ENCODE data around the gene SSR4. TPM values are rescaled to one million over a fixed set of nuclear protein-coding genes. Genes with fewer than 3 reads are reported as not detected.

The SSR4 gene
- total RNA-seq, 3 donors from 2014 or later (not counting 1 experiment from before 2014, with no cell fraction given): 160 to 280 (median 189) TPM

- Mint-ChIP-seq H3K27me3 (ENCODE audit: low read depth in 2 of 2) (no peaks in the 10 kb centered on the region), H3K4me1 (peaks cover 0 to 8% of the 10 kb centered on the region in 2 donors), H3K36me3 (no peaks in the 10 kb centered on the region), H3K27ac (no peak overlapping the region), H3K4me3 (no peak overlapping the region), H3K9me3 (no peaks in the 10 kb centered on the region)
- DNase-seq (no peak), ATAC-seq (no peak)
- H3K27me3 ChIP-seq (ENCODE audit: control insufficient read depth, insufficient read depth, low read length): no peaks in the 10 kb centered on the region
- H3K27ac ChIP-seq (ENCODE audit: low read length): no peak overlapping the region
- no peaks in the 10 kb centered on the region for H3K9me3 ChIP-seq (ENCODE audit: control insufficient read depth, insufficient read depth, low read length)
- peaks cover 6% of the 10 kb centered on the region for H3K4me1 ChIP-seq (ENCODE audit: control insufficient read depth, insufficient read depth, low read length)
- TF ChIP-seq CTCF (IDR thresholded peaks at IDR 0.05): no peak
- intact Hi-C loops (cut with micrococcal nuclease): no loop called here
- 89% methylated on average over 37 of the region's 37 CpGs for WGBS (ENCODE audit: insufficient coverage)
- no peak overlapping the region for H3K4me3 ChIP-seq (ENCODE audit: low read length)
- no peaks in the 10 kb centered on the region for H3K36me3 ChIP-seq (ENCODE audit: control insufficient read depth, insufficient read depth, low read length)
Observed at GRCh38 chrX:153771415-153772315, 22.8 kb upstream of the SSR4 start.

GRCh38 chrX:153772316-153773217 lies 21.9 kb upstream of the SSR4 start:
- H3K4me3 ChIP-seq (ENCODE audit: low read length): no peak overlapping the region
- H3K9me3 Mint-ChIP-seq: no peaks in the 10 kb centered on the region
- ATAC-seq (no peak), DNase-seq (no peak)
- H3K4me1 ChIP-seq (ENCODE audit: control insufficient read depth, insufficient read depth, low read length): peaks cover 6% of the 10 kb centered on the region
- no peaks in the 10 kb centered on the region for H3K9me3 ChIP-seq (ENCODE audit: control insufficient read depth, insufficient read depth, low read length)
- no peak overlapping the region for H3K27ac ChIP-seq (ENCODE audit: low read length)
- TF ChIP-seq CTCF (IDR thresholded peaks at IDR 0.05): no peak
- 77% methylated on average over 17 of the region's 21 CpGs for WGBS (ENCODE audit: insufficient coverage)
- H3K36me3 ChIP-seq (ENCODE audit: control insufficient read depth, insufficient read depth, low read length): no peaks in the 10 kb centered on the region
- no peaks in the 10 kb centered on the region for H3K27me3 Mint-ChIP-seq (ENCODE audit: low read depth in 2 of 2)
- intact Hi-C loops (cut with micrococcal nuclease): no loop called here
- H3K36me3 Mint-ChIP-seq: no peaks in the 10 kb centered on the region
- no peak overlapping the region for H3K27ac Mint-ChIP-seq
- no peak overlapping the region for H3K4me3 Mint-ChIP-seq
- H3K4me1 Mint-ChIP-seq: peaks cover 0 to 5% of the 10 kb centered on the region in 2 donors
- no peaks in the 10 kb centered on the region for H3K27me3 ChIP-seq (ENCODE audit: control insufficient read depth, insufficient read depth, low read length)

- Histone ChIP-seq H3K27me3 (ENCODE audit: control insufficient read depth, insufficient read depth, low read length) (no peaks in the 10 kb centered on the region), H3K36me3 (ENCODE audit: control insufficient read depth, insufficient read depth, low read length) (no peaks in the 10 kb centered on the region), H3K9me3 (ENCODE audit: control insufficient read depth, insufficient read depth, low read length) (no peaks in the 10 kb centered on the region), H3K4me1 (ENCODE audit: control insufficient read depth, insufficient read depth, low read length) (peaks cover under 1% of the 10 kb centered on the region), H3K27ac (ENCODE audit: low read length) (no peak overlapping the region), H3K4me3 (ENCODE audit: low read length) (no peak overlapping the region)
- Mint-ChIP-seq H3K27me3 (ENCODE audit: low read depth in 2 of 2) (no peaks in the 10 kb centered on the region), H3K27ac (no peak overlapping the region), H3K4me3 (no peak overlapping the region), H3K9me3 (no peaks in the 10 kb centered on the region), H3K4me1 (peaks cover 0 to 1% of the 10 kb centered on the region in 2 donors), H3K36me3 (no peaks in the 10 kb centered on the region)
- DNase-seq (no peak), ATAC-seq (no peak)
- 92% methylated on average over 23 of the region's 23 CpGs for WGBS (ENCODE audit: insufficient coverage)
- no peak for TF ChIP-seq CTCF (IDR thresholded peaks at IDR 0.05)
- intact Hi-C loops (cut with micrococcal nuclease): no loop called here
Observed at GRCh38 chrX:153773218-153773611, 21.3 kb upstream of the SSR4 start.
